Esophagus squamous epithelium (tissue), 5 donors: Measurements from ENCODE around the gene COX6B2. TPM values are rescaled to one million over a fixed set of nuclear protein-coding genes. Genes with fewer than 3 reads are reported as not detected.
A peak's percentile ranks its signal among the peaks of the same experiment; 100 is the strongest.
"Not testable (repeated sequence)": the region's sequence is repeated elsewhere in the genome, so short reads cannot be mapped to it uniquely, and the experiment has no call there.

Experiments used
- DNase-seq: peaks from one replicate; lab custom pipeline; 2025; lab: John Stamatoyannopoulos, UW
- H3K27ac ChIP-seq, 4 donors: fragments of 200-600 bp; sonication (generic); one replicate each; pipeline ENCODE4 v1.5.1; 2016 to 2019; ENCODE audit warnings: mild to moderate bottlenecking in 1 of 4
- H3K27me3 ChIP-seq, 4 donors: fragments of 200-600 bp; sonication (generic); 1 replicate in 3 of 4; 2 replicates in 1 of 4; pipeline versions ENCODE4 v1.5.1 to v1.6.0; 2017 to 2021; ENCODE audit warnings: antibody characterized with exemption in 1 of 4
- H3K36me3 ChIP-seq, 3 donors: fragments of 200-600 bp; sonication (generic); one replicate each; pipeline ENCODE4 v1.5.1; 2016 to 2019
- H3K4me1 ChIP-seq, 3 donors: fragments of 200-600 bp; sonication (generic); one replicate each; pipeline ENCODE4 v1.5.1; 2017 to 2019
- H3K4me3 ChIP-seq, 4 donors: fragments of 200-600 bp; sonication (generic); 1 replicate in 3 of 4; 2 replicates in 1 of 4; pipeline ENCODE4 v1.5.1; 2016 to 2019; ENCODE audit warnings: mild to moderate bottlenecking in 2 of 4, moderate library complexity in 1 of 4
- H3K9me3 ChIP-seq, 3 donors: fragments of 200-600 bp; sonication (generic); one replicate each; pipeline ENCODE4 v1.5.1; 2016 to 2019
- CTCF ChIP-seq, 6 experiments: fragments of 450-650 bp in 4 of 6; fragments of 200-600 bp in 2 of 6; sonication (generic) in 2 of 6; IDR thresholded peaks; one replicate each; pipeline ENCODE4 v1.5.1; 2016 to 2019; ENCODE audit warnings: antibody characterized with exemption in 6 of 6, mild to moderate bottlenecking in 4 of 6, moderate library complexity in 4 of 6
- POLR2A ChIP-seq, 4 donors: fragments of 450-650 bp; IDR thresholded peaks; one replicate each; pipeline ENCODE4 v1.6.1; 2017; ENCODE audit warnings: antibody characterized with exemption in 4 of 4, mild to moderate bottlenecking in 4 of 4, moderate library complexity in 3 of 4
- WGBS, 2 donors: methylation state at CpG; one replicate each; pipeline ENCODE4 v1.1.5; 2018; 5-methylcytosine and 5-hydroxymethylcytosine counted together
- intact Hi-C: fragments of 100-400 bp; cut with DNase I; formaldehyde crosslinking; loops from one replicate; pipeline ENCODE4 v1.15.0; 2022
- total RNA-seq, 4 donors: library from RNA; depleted of rRNA; stranded (reverse); fragments of >200 nt; gene quantifications; one replicate each; pipeline ENCODE4 v1.1.0, GENCODE V29; 2016
- donor health status: DM: yes; HTN: yes; CAD: no.

COX6B2 gene
- total RNA-seq, result 1 to 10 TPM in 1 of 4 donors, under 1 TPM in 2, not detected in 1; 0.66 to 1.4 (median 0.95) TPM

GRCh38 chr19:55354698-55355212, at the start of gene COX6B2:
COX6B2 (minus strand) TSS chr19:55354719; CDS start chr19:55354521, 198 bp downstream.
- Histone ChIP-seq H3K36me3 (no peaks in the 10 kb centered on the region), H3K27ac (peak within 1 kb of the TSS in 2 of 4 donors; percentile 44 to 46), H3K9me3 (no peaks in the 10 kb centered on the region), H3K4me3 (peak within 1 kb of the TSS; percentile 18 to 67 (median 46)), H3K27me3 (peaks cover 10 to 89% (median 20%) of the 10 kb centered on the region in 4 donors), H3K4me1 (peaks cover 16 to 39% (median 22%) of the 10 kb centered on the region in 3 donors)
- intact Hi-C loops, result no loop called here
- WGBS, 2 donors, result no CpG with 5 or more reads among the region's 43 CpGs
- TF ChIP-seq POLR2A (IDR thresholded peaks at IDR 0.05), result no peak
- TF ChIP-seq CTCF (IDR thresholded peaks at IDR 0.05), result no peak
- no peak for DNase-seq

- Histone ChIP-seq H3K9me3 (no peaks in the 10 kb centered on the region), H3K36me3 (peaks cover 24 to 63% (median 26%) of the 10 kb centered on the region in 3 donors), H3K27me3 (no peaks in the 10 kb centered on the region), H3K27ac (no peak overlapping the region), H3K4me3 (no peak overlapping the region), H3K4me1 (peaks cover 31 to 93% (median 43%) of the 10 kb centered on the region in 3 donors)
- TF ChIP-seq CTCF (IDR thresholded peaks at IDR 0.05) (no peak), POLR2A (IDR thresholded peaks at IDR 0.05) (no peak)
- DNase-seq, result no peak
- WGBS, 2 donors, result 57 to 83% methylated on average over 1 to 2 of the region's 2 CpGs
- intact Hi-C loops, result no loop called here
Observed at GRCh38 chr19:55402509-55402908, 48.0 kb upstream of the COX6B2 start.

GRCh38 chr19:55401390-55401789, 46.9 kb upstream of the COX6B2 start:
- H3K36me3 ChIP-seq, result peaks cover 24 to 63% (median 26%) of the 10 kb centered on the region in 3 donors
- H3K27me3 ChIP-seq, DNase-seq, H3K4me3 ChIP-seq, H3K9me3 ChIP-seq, intact Hi-C loops: not testable (repeated sequence)
- no CpG with 5 or more reads among the region's 28 CpGs for WGBS, 2 donors
- H3K27ac ChIP-seq, result peak overlapping the region in 1 of 4 donors; percentile 81
- peaks cover 23 to 82% (median 38%) of the 10 kb centered on the region in 3 donors for H3K4me1 ChIP-seq

- H3K27me3 ChIP-seq, result no peaks in the 10 kb centered on the region
- peaks cover 24 to 56% (median 26%) of the 10 kb centered on the region in 3 donors for H3K36me3 ChIP-seq
- H3K9me3 ChIP-seq, result no peaks in the 10 kb centered on the region
- H3K4me1 ChIP-seq, result peaks cover 14 to 73% (median 28%) of the 10 kb centered on the region in 3 donors
- H3K4me3 ChIP-seq, result no peak overlapping the region
- intact Hi-C loops, result no loop called here
- WGBS, 2 donors, result 34 to 64% methylated on average over 13 to 14 of the region's 14 CpGs
- TF ChIP-seq POLR2A (IDR thresholded peaks at IDR 0.05), result no peak
- TF ChIP-seq CTCF (IDR thresholded peaks at IDR 0.05), result no peak
- no peak for DNase-seq
- H3K27ac ChIP-seq, result peak overlapping the region; percentile 64 to 81 (median 68)
Observed at GRCh38 chr19:55400281-55401087, 46.0 kb upstream of the COX6B2 start.

- H3K27ac ChIP-seq, result no peak overlapping the region
- no peaks in the 10 kb centered on the region for H3K9me3 ChIP-seq
- peaks cover 18 to 35% (median 19%) of the 10 kb centered on the region in 3 donors for H3K36me3 ChIP-seq
- H3K27me3 ChIP-seq, result no peaks in the 10 kb centered on the region
- 56 to 69% methylated on average over 10 to 11 of the region's 12 CpGs for WGBS, 2 donors
- no peak for DNase-seq
- H3K4me3 ChIP-seq, result no peak overlapping the region
- intact Hi-C loops, result no loop called here
- peaks cover 14 to 54% (median 25%) of the 10 kb centered on the region in 3 donors for H3K4me1 ChIP-seq
- TF ChIP-seq POLR2A (IDR thresholded peaks at IDR 0.05) (no peak), CTCF (IDR thresholded peaks at IDR 0.05) (no peak)
Observed at GRCh38 chr19:55398200-55398925, 43.8 kb upstream of the COX6B2 start.
